Right lobe of liver (tissue), 6 donors: ENCODE measurements around the gene POC1B. TPM values are rescaled to one million over a fixed set of nuclear protein-coding genes. Genes with fewer than 3 reads are reported as not detected.

Experiments
- ATAC-seq, 4 donors: fragments of 200-7000 bp; cut with Tn5 transposase; one replicate each; pipeline ENCODE4 v1.9.1; 2020; ENCODE audit warnings: mild to moderate bottlenecking in 4 of 4, moderate library complexity in 4 of 4
- DNase-seq, 3 donors: peaks; one replicate each; pipeline ENCODE4 v3.0.0-alpha.2; 2020
- H3K27ac ChIP-seq, 3 donors: fragments of 200-600 bp; one replicate each; pipeline ENCODE4 v1.8.0; 2022
- H3K27me3 ChIP-seq, 2 donors: fragments of 200-600 bp; one replicate each; pipeline ENCODE4 v1.8.0; 2022
- H3K36me3 ChIP-seq, 4 donors: fragments of 200-600 bp; sonication (generic) in 1 of 4; one replicate each; pipeline versions ENCODE4 v1.5.1 to v1.8.0; 2017 to 2022; ENCODE audit warnings: control low read depth in 1 of 4
- H3K4me1 ChIP-seq, 4 donors: fragments of 200-600 bp; sonication (generic) in 1 of 4; one replicate each; pipeline versions ENCODE4 v1.5.1 to v1.8.0; 2017 to 2022; ENCODE audit warnings: control low read depth in 1 of 4
- H3K4me3 ChIP-seq, 3 donors: fragments of 200-600 bp; one replicate each; pipeline ENCODE4 v1.8.0; 2022
- H3K9me3 ChIP-seq, 4 donors: fragments of 200-600 bp; sonication (generic) in 1 of 4; one replicate each; pipeline versions ENCODE4 v1.5.1 to v1.8.0; 2017 to 2022; ENCODE audit warnings: control low read depth in 1 of 4
- POLR2A ChIP-seq: fragments of 450-650 bp; IDR thresholded peaks from one replicate; pipeline ENCODE4 v1.6.1; 2017; ENCODE audit warnings: antibody characterized with exemption, mild to moderate bottlenecking
- WGBS: methylation state at CpG from one replicate; pipeline ENCODE4 v1.1.6; 2018; ENCODE audit warnings: low coverage, low lambda C conversion rate; ENCODE audit not compliant: insufficient coverage; ENCODE audit errors: missing lambda C conversion rate; 5-methylcytosine and 5-hydroxymethylcytosine counted together
- intact Hi-C, 2 donors: fragments of 100-400 bp; cut with DNase I; formaldehyde crosslinking; loops; one replicate each; pipeline versions ENCODE4 v1.11.2 to v1.14.1; 2022
- total RNA-seq, 6 experiments: library from RNA; depleted of rRNA in 2 of 6; stranded (reverse); fragments of >200 nt in 2 of 6; fragmentation: NEBNext Ultra II Directional in 3 of 6; extraction: Animal tissue kit (Norgen Biotek cat#: 25700) in 3 of 6; gene quantifications; one replicate each; pipeline versions ENCODE4 v1.1.0 to v1.2.4, GENCODE V29; 2016 to 2023
- TF ChIP-seq, protein P1 (sequence below), 4 donors: fragments of 200-600 bp in 3 of 4; fragments of 450-650 bp in 1 of 4; IDR thresholded peaks; one replicate each; pipeline versions ENCODE4 v1.5.1 to v1.8.0; 2016 to 2022; ENCODE audit warnings: antibody characterized with exemption in 4 of 4, mild to moderate bottlenecking in 2 of 4
- donor health status: DM: no; HTN: yes; CAD: no.
- donor health status: DM: no; HTN: no; CAD: no.
- donor health status: DM: no; HTN: no; CAD: no.
- donor health status: DM: no; HTN: yes; CAD: no.
- donor health status: DM: no; HTN: yes; CAD: no.

Gene POC1B
- total RNA-seq, 6 experiments from 2014 or later, result 5.3 to 14.5 (median 6.9) TPM

DNA sequence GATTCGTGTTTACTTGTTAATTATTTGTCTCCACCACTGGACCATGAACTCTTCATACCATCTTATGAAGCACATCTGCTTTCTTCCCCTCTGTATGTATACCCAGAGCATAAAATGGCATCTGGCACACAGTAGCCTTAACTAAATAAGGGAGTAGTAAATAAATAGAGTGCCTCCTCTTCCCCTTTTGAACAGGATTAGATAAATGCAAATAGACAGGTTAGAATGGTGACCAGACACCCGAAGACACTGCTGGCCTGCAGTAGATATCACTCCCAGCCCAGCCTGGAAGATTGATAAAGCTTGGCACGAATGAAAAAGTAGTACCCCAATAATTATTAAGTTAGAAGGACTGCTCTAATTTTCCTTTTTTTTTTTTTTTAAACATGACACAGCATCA is 8.1 kb downstream of the POC1B start:
- H3K27ac ChIP-seq, result no peak overlapping the region
- H3K4me1 ChIP-seq, result peaks cover 0 to 14% (median 5%) of the 10 kb centered on the region in 4 donors
- DNase-seq (no peak), ATAC-seq (no peak)
- H3K36me3 ChIP-seq, result no peaks in the 10 kb centered on the region
- no peaks in the 10 kb centered on the region for H3K27me3 ChIP-seq
- TF ChIP-seq, protein P1, sequence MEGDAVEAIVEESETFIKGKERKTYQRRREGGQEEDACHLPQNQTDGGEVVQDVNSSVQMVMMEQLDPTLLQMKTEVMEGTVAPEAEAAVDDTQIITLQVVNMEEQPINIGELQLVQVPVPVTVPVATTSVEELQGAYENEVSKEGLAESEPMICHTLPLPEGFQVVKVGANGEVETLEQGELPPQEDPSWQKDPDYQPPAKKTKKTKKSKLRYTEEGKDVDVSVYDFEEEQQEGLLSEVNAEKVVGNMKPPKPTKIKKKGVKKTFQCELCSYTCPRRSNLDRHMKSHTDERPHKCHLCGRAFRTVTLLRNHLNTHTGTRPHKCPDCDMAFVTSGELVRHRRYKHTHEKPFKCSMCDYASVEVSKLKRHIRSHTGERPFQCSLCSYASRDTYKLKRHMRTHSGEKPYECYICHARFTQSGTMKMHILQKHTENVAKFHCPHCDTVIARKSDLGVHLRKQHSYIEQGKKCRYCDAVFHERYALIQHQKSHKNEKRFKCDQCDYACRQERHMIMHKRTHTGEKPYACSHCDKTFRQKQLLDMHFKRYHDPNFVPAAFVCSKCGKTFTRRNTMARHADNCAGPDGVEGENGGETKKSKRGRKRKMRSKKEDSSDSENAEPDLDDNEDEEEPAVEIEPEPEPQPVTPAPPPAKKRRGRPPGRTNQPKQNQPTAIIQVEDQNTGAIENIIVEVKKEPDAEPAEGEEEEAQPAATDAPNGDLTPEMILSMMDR (IDR thresholded peaks at IDR 0.05), result no peak
- no peak for TF ChIP-seq POLR2A
- WGBS, result 57% methylated on average over 3 of the region's 3 CpGs
- H3K4me3 ChIP-seq, result no peak overlapping the region
- intact Hi-C loops, result no loop called here
- H3K9me3 ChIP-seq, result no peaks in the 10 kb centered on the region

GRCh38 chr12:89516633-89517032 is 9.2 kb downstream of the POC1B start:
- Histone ChIP-seq H3K9me3 (no peaks in the 10 kb centered on the region), H3K4me1 (peaks cover 0 to 6% (median 2%) of the 10 kb centered on the region in 4 donors), H3K27me3 (no peaks in the 10 kb centered on the region), H3K27ac (no peak overlapping the region), H3K4me3 (no peak overlapping the region), H3K36me3 (no peaks in the 10 kb centered on the region)
- TF ChIP-seq, protein P1 (IDR thresholded peaks at IDR 0.05), result no peak
- no peak for TF ChIP-seq POLR2A
- WGBS, result 61% methylated on average over 3 of the region's 4 CpGs
- no peak for ATAC-seq
- DNase-seq, result no peak
- intact Hi-C loops, result no loop called here

- intact Hi-C loops, result no loop called here
- no peaks in the 10 kb centered on the region for H3K27me3 ChIP-seq
- ATAC-seq (peak in 1 of 4 donors; percentile 28), DNase-seq (no peak)
- WGBS, result 50% methylated on average over 1 of the region's 1 CpG
- H3K4me3 ChIP-seq, result no peak overlapping the region
- TF ChIP-seq POLR2A, result no peak
- TF ChIP-seq, protein P1 (IDR thresholded peaks at IDR 0.05), result no peak
- no peak overlapping the region for H3K27ac ChIP-seq
- H3K4me1 ChIP-seq, result no peaks in the 10 kb centered on the region
- H3K36me3 ChIP-seq, result no peaks in the 10 kb centered on the region
- no peaks in the 10 kb centered on the region for H3K9me3 ChIP-seq
These were observed 11.1 kb downstream of the POC1B start for GRCh38 chr12:89514751-89515150.

- TF ChIP-seq, protein P1 (IDR thresholded peaks at IDR 0.05), result no peak
- no peak for TF ChIP-seq POLR2A
- ATAC-seq (no peak), DNase-seq (no peak)
- no peaks in the 10 kb centered on the region for H3K36me3 ChIP-seq
- no peaks in the 10 kb centered on the region for H3K4me1 ChIP-seq
- WGBS, result 100% methylated on average over 3 of the region's 4 CpGs
- no peaks in the 10 kb centered on the region for H3K27me3 ChIP-seq
- H3K9me3 ChIP-seq, result no peaks in the 10 kb centered on the region
- no peak overlapping the region for H3K27ac ChIP-seq
- intact Hi-C loops, result no loop called here
- no peak overlapping the region for H3K4me3 ChIP-seq
These were observed 12.3 kb downstream of the POC1B start for GRCh38 chr12:89513544-89513943.
